DND-41 (cell line): Measurements from ENCODE around the gene TBC1D32.

Experiments
- ATAC-seq: fragments of 200-7000 bp; cut with Tn5 transposase; 3 replicates; pipeline ENCODE4 v1.9.1; 2021; ENCODE audit warnings: low read depth; ENCODE audit not compliant: insufficient read depth
- DNase-seq: peaks from one replicate; pipeline ENCODE4 v3.0.0-alpha.2; 2020
- H2AFZ ChIP-seq: 2 replicates; pipeline ENCODE4 v1.6.0; 2012; ENCODE audit warnings: low read depth, low read length
- H3K27ac ChIP-seq: 2 replicates; pipeline ENCODE4 v1.5.1; 2012; ENCODE audit warnings: low read length, inconsistent platforms
- H3K27me3 ChIP-seq: fragments of 200-600 bp; sonication (generic); 2 replicates; pipeline ENCODE4 v1.6.0; 2012; ENCODE audit warnings: low read length, mild to moderate bottlenecking, inconsistent platforms; ENCODE audit not compliant: insufficient read depth, poor library complexity
- H3K36me3 ChIP-seq: 2 replicates; pipeline ENCODE4 v1.5.1; 2012; ENCODE audit warnings: low read length, inconsistent platforms; ENCODE audit not compliant: insufficient read depth
- H3K4me1 ChIP-seq: 2 replicates; pipeline ENCODE4 v1.5.1; 2012; ENCODE audit warnings: mild to moderate bottlenecking, low read length; ENCODE audit not compliant: insufficient read depth
- H3K4me2 ChIP-seq: 2 replicates; pipeline ENCODE4 v1.6.0; 2012; ENCODE audit warnings: mild to moderate bottlenecking, moderate library complexity, low read length, inconsistent platforms; ENCODE audit not compliant: insufficient read depth
- H3K4me3 ChIP-seq, 2 experiments: fragments of 200-600 bp in 1 of 2; shearing (Covaris generic) in 1 of 2; 2 replicates each; pipeline ENCODE4 v1.5.1; 2012 to 2016; ENCODE audit warnings: inconsistent platforms in 2 of 2, low read length in 2 of 2, mild to moderate bottlenecking in 2 of 2, low read depth in 1 of 2, moderate library complexity in 1 of 2
- H3K79me2 ChIP-seq: 2 replicates; pipeline ENCODE4 v1.6.0; 2012; ENCODE audit warnings: low read length, inconsistent platforms; ENCODE audit not compliant: insufficient read depth
- H3K9ac ChIP-seq: 2 replicates; pipeline ENCODE4 v1.6.0; 2012; ENCODE audit warnings: low read depth, mild to moderate bottlenecking, inconsistent platforms, low read length, moderate library complexity
- H3K9me3 ChIP-seq: 2 replicates; pipeline ENCODE4 v1.5.1; 2012; ENCODE audit warnings: low read length, moderate library complexity, mild to moderate bottlenecking, inconsistent platforms; ENCODE audit not compliant: insufficient read depth, severe bottlenecking
- H4K20me1 ChIP-seq: 2 replicates; pipeline ENCODE4 v1.6.0; 2012; ENCODE audit warnings: low read length; ENCODE audit not compliant: insufficient read depth
- EZH2 ChIP-seq: IDR thresholded peaks from 3 replicates; pipeline ENCODE4 v1.6.1; 2012; ENCODE audit warnings: borderline replicate concordance, low read depth, mild to moderate bottlenecking, moderate library complexity, low read length, inconsistent platforms; ENCODE audit not compliant: severe bottlenecking
- TF ChIP-seq, protein P1 (sequence below): IDR thresholded peaks from 2 replicates; pipeline ENCODE4 v1.5.1; 2012; ENCODE audit warnings: borderline replicate concordance, low read length, moderate library complexity, mild to moderate bottlenecking; ENCODE audit not compliant: poor library complexity, severe bottlenecking; ENCODE audit errors: extremely low read depth

TBC1D32 gene

GRCh38 chr6:121188356-121188755 is 145.9 kb downstream of the TBC1D32 start:
- Histone ChIP-seq H3K4me2 (no peak overlapping the region), H3K9ac (no peak overlapping the region), H3K27ac (no peak overlapping the region), H2AFZ (no peak overlapping the region), H3K36me3 (peaks cover 4% of the 10 kb centered on the region; the same call in 1 of the 2 replicates), H3K79me2 (no peaks in the 10 kb centered on the region), H3K27me3 (no peaks in the 10 kb centered on the region), H3K4me1 (no peaks in the 10 kb centered on the region), H3K4me3 (no peak overlapping the region), H4K20me1 (no peaks in the 10 kb centered on the region), H3K9me3 (no peaks in the 10 kb centered on the region)
- no peak for TF ChIP-seq EZH2
- TF ChIP-seq, protein P1, sequence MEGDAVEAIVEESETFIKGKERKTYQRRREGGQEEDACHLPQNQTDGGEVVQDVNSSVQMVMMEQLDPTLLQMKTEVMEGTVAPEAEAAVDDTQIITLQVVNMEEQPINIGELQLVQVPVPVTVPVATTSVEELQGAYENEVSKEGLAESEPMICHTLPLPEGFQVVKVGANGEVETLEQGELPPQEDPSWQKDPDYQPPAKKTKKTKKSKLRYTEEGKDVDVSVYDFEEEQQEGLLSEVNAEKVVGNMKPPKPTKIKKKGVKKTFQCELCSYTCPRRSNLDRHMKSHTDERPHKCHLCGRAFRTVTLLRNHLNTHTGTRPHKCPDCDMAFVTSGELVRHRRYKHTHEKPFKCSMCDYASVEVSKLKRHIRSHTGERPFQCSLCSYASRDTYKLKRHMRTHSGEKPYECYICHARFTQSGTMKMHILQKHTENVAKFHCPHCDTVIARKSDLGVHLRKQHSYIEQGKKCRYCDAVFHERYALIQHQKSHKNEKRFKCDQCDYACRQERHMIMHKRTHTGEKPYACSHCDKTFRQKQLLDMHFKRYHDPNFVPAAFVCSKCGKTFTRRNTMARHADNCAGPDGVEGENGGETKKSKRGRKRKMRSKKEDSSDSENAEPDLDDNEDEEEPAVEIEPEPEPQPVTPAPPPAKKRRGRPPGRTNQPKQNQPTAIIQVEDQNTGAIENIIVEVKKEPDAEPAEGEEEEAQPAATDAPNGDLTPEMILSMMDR: no peak
- DNase-seq (no peak), ATAC-seq (no peak)

- Histone ChIP-seq H2AFZ (no peak overlapping the region), H3K9ac (no peak overlapping the region), H3K27me3 (no peaks in the 10 kb centered on the region), H3K79me2 (no peaks in the 10 kb centered on the region), H3K4me2 (no peak overlapping the region), H3K9me3 (no peaks in the 10 kb centered on the region), H3K4me3 (no peak overlapping the region), H3K4me1 (no peaks in the 10 kb centered on the region), H4K20me1 (no peaks in the 10 kb centered on the region), H3K36me3 (peaks cover 4% of the 10 kb centered on the region; the same call in 1 of the 2 replicates), H3K27ac (no peak overlapping the region)
- TF ChIP-seq, protein P1: no peak
- TF ChIP-seq EZH2: no peak
- no peak for DNase-seq
- no peak for ATAC-seq
Measured at GRCh38 chr6:121187833-121188200, 146.5 kb downstream of the TBC1D32 start.

DNA sequence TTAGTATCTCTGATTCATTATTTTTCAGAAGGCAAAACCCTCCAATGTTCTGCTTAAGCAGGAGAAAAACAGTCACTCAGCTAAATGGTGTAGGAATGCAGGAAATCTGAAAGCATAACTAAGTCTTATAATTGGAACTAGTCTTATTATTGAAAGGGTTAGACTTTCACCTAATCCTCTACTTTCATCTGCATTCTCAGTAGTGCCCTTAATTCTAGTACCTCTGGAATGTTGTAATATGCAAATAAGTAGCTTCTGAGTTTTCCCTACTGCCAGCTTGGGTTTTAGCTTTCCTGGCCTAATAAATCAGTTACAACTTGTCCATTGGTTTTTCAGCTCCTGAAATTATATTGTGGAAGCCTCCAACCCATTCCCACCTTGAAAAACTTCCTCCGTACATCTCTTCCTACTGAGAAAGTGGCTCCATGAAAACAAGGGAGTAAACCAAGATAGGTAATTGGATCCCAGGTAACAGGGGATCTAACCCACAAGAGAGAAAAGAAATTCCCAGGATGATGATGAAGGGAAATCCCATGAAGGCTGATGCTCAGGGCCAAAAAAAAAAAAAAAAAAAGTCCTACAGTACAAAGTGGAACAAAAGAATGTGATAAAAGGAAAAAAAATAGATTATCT is 147.0 kb downstream of the TBC1D32 start:
- no peak overlapping the region for H3K27ac ChIP-seq
- no peak overlapping the region for H3K4me3 ChIP-seq
- H3K4me2 ChIP-seq: no peak overlapping the region
- H3K79me2 ChIP-seq: no peaks in the 10 kb centered on the region
- no peak overlapping the region for H3K9ac ChIP-seq
- H3K4me1 ChIP-seq: no peaks in the 10 kb centered on the region
- H4K20me1 ChIP-seq: no peaks in the 10 kb centered on the region
- H2AFZ ChIP-seq: no peak overlapping the region
- no peaks in the 10 kb centered on the region for H3K27me3 ChIP-seq
- H3K9me3 ChIP-seq: no peaks in the 10 kb centered on the region
- H3K36me3 ChIP-seq: no peaks in the 10 kb centered on the region
- ATAC-seq (no peak), DNase-seq (no peak)
- TF ChIP-seq, protein P1: no peak
- TF ChIP-seq EZH2: no peak
